Mucosa of rectum (tissue), 2 donors: Measurements from ENCODE around the gene CALN1.

ENCODE experiments used
- H3K27ac ChIP-seq, 2 donors: one replicate each; pipeline ENCODE4 v1.7.0; 2013; ENCODE audit warnings: inconsistent platforms in 2 of 2, low read depth in 2 of 2, low read length in 2 of 2
- H3K27me3 ChIP-seq, 2 donors: one replicate each; pipeline ENCODE4 v1.7.0; 2013; ENCODE audit warnings: low read length in 2 of 2; ENCODE audit not compliant: control insufficient read depth in 2 of 2, insufficient read depth in 2 of 2
- H3K36me3 ChIP-seq, 2 donors: one replicate each; pipeline ENCODE4 v1.7.0; 2013; ENCODE audit warnings: low read length in 2 of 2; ENCODE audit not compliant: control insufficient read depth in 2 of 2, insufficient read depth in 2 of 2
- H3K4me1 ChIP-seq, 2 donors: one replicate each; pipeline ENCODE4 v1.7.0; 2013; ENCODE audit warnings: low read length in 2 of 2, mild to moderate bottlenecking in 1 of 2; ENCODE audit not compliant: control insufficient read depth in 2 of 2, insufficient read depth in 2 of 2
- H3K4me3 ChIP-seq, 2 donors: one replicate each; pipeline ENCODE4 v1.7.0; 2013; ENCODE audit warnings: low read length in 2 of 2
- H3K9ac ChIP-seq, 2 donors: one replicate each; pipeline ENCODE4 v1.7.0; 2013; ENCODE audit warnings: low read length in 2 of 2, low read depth in 1 of 2, mild to moderate bottlenecking in 1 of 2
- H3K9me3 ChIP-seq, 2 donors: one replicate each; pipeline ENCODE4 v1.7.0; 2013; ENCODE audit warnings: low read length in 2 of 2; ENCODE audit not compliant: control insufficient read depth in 2 of 2
- donor health status: healthy.
- donor health status: Normal muscosa, but diverticular disease.

The CALN1 gene

DNA sequence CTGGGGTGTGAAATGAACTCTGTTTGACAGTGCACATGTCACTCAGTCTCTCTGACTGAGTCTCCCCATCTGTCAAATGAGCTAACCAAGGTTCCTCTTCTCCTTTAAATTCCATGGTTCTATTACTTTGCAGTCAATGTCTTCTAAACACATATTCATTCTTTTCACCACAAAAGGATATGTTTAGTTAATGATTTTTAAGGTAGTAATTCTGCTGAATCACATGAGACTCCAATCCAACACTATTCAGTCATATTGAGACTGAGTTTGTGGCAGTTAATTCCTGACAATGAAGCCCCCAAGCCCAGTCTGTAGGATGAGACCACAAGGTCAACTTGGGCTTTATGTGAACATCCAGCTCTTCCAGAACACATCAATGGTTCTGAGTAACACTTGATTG lies 85.3 kb downstream of the CALN1 start:
- no peaks in the 10 kb centered on the region for H3K9me3 ChIP-seq

GRCh38 chr7:72326365-72326764 lies 85.8 kb downstream of the CALN1 start:
- Histone ChIP-seq H3K27ac (no peak overlapping the region), H3K4me1 (no peaks in the 10 kb centered on the region), H3K4me3 (no peak overlapping the region), H3K9me3 (no peaks in the 10 kb centered on the region), H3K9ac (no peak overlapping the region), H3K27me3 (no peaks in the 10 kb centered on the region), H3K36me3 (no peaks in the 10 kb centered on the region)

More for the DNA sequence above, 85.3 kb downstream of the CALN1 start:
- no peak overlapping the region for H3K4me3 ChIP-seq
- no peaks in the 10 kb centered on the region for H3K36me3 ChIP-seq
- H3K27ac ChIP-seq = no peak overlapping the region
- no peak overlapping the region for H3K9ac ChIP-seq
- no peaks in the 10 kb centered on the region for H3K27me3 ChIP-seq
- H3K4me1 ChIP-seq = no peaks in the 10 kb centered on the region

- Histone ChIP-seq H3K9ac (no peak overlapping the region), H3K27ac (no peak overlapping the region), H3K4me1 (no peaks in the 10 kb centered on the region), H3K9me3 (no peaks in the 10 kb centered on the region), H3K36me3 (no peaks in the 10 kb centered on the region), H3K4me3 (no peak overlapping the region), H3K27me3 (no peaks in the 10 kb centered on the region)
These were observed 86.6 kb downstream of the CALN1 start for GRCh38 chr7:72325561-72325960.

- Histone ChIP-seq H3K27ac (no peak overlapping the region), H3K9me3 (no peaks in the 10 kb centered on the region), H3K36me3 (no peaks in the 10 kb centered on the region), H3K4me3 (no peak overlapping the region), H3K9ac (no peak overlapping the region), H3K4me1 (no peaks in the 10 kb centered on the region), H3K27me3 (no peaks in the 10 kb centered on the region)
These were observed 90.5 kb downstream of the CALN1 start for GRCh38 chr7:72321637-72322036.

- Histone ChIP-seq H3K27me3 (no peaks in the 10 kb centered on the region), H3K36me3 (no peaks in the 10 kb centered on the region), H3K9ac (no peak overlapping the region), H3K9me3 (no peaks in the 10 kb centered on the region), H3K4me1 (no peaks in the 10 kb centered on the region), H3K4me3 (no peak overlapping the region), H3K27ac (no peak overlapping the region)
These were observed 91.1 kb downstream of the CALN1 start for GRCh38 chr7:72321081-72321480.

- no peaks in the 10 kb centered on the region for H3K36me3 ChIP-seq
- no peaks in the 10 kb centered on the region for H3K27me3 ChIP-seq
- no peaks in the 10 kb centered on the region for H3K4me1 ChIP-seq
- no peaks in the 10 kb centered on the region for H3K9me3 ChIP-seq
- no peak overlapping the region for H3K9ac ChIP-seq
- H3K4me3 ChIP-seq = no peak overlapping the region
- no peak overlapping the region for H3K27ac ChIP-seq
These were observed 94.8 kb downstream of the CALN1 start for GRCh38 chr7:72317341-72317740.

- Histone ChIP-seq H3K9me3 (no peaks in the 10 kb centered on the region), H3K9ac (no peak overlapping the region), H3K27me3 (no peaks in the 10 kb centered on the region), H3K4me3 (no peak overlapping the region), H3K4me1 (no peaks in the 10 kb centered on the region), H3K27ac (no peak overlapping the region), H3K36me3 (no peaks in the 10 kb centered on the region)
These were observed 96.0 kb downstream of the CALN1 start for GRCh38 chr7:72316148-72316547.

DNA sequence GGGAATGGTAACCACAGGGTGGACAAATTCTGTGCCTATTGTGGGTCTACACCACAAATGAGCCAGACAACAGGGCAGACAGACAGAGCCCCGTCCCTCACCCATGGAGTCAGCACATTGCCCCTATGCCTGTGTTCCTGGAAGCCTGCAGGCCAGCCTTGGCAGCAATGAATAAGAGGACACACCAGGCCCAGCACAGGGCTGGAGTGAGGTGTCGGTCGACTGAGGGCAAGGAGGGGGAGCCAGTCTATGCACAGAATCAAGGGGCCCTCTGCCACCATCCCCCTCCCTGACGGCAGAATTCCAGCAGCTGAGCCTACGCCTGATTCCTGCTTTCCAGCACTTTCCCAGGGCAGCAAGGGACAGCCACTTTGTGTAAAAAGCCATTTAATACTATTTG lies 98.2 kb downstream of the CALN1 start:
- Histone ChIP-seq H3K27me3 (no peaks in the 10 kb centered on the region), H3K36me3 (no peaks in the 10 kb centered on the region)

GRCh38 chr7:72310301-72310700 lies 101.8 kb downstream of the CALN1 start:
- Histone ChIP-seq H3K9me3 (no peaks in the 10 kb centered on the region), H3K27me3 (no peaks in the 10 kb centered on the region), H3K9ac (no peak overlapping the region), H3K36me3 (no peaks in the 10 kb centered on the region), H3K4me1 (no peaks in the 10 kb centered on the region), H3K4me3 (no peak overlapping the region), H3K27ac (no peak overlapping the region)

More for the DNA sequence above, 98.2 kb downstream of the CALN1 start:
- Histone ChIP-seq H3K9ac (no peak overlapping the region), H3K4me1 (no peaks in the 10 kb centered on the region), H3K9me3 (no peaks in the 10 kb centered on the region), H3K4me3 (no peak overlapping the region), H3K27ac (no peak overlapping the region)

DNA sequence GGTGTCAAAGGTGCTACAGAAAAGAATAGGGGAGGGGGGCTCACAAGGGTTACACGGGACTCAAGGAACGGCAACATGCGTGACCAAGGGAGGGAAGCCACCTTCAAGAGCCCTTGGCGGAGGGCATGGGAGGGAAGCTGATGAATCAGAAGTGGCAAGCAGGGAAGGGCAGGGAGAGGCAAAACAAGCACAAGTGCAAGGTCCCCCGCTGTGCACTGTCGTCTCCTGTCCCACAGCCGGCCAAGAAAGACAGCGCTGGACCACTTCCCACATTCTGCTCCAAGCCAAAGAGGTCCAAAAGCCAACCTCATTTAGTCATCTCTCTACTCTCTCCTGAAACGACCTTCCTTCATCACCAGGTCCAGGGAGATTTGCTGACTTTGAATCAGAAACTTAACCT lies 102.7 kb downstream of the CALN1 start:
- Histone ChIP-seq H3K27me3 (no peaks in the 10 kb centered on the region), H3K36me3 (no peaks in the 10 kb centered on the region), H3K9me3 (no peaks in the 10 kb centered on the region), H3K27ac (no peak overlapping the region), H3K4me1 (no peaks in the 10 kb centered on the region), H3K9ac (no peak overlapping the region), H3K4me3 (no peak overlapping the region)

GRCh38 chr7:72308986-72309385 lies 103.2 kb downstream of the CALN1 start:
- Histone ChIP-seq H3K4me1 (no peaks in the 10 kb centered on the region), H3K4me3 (no peak overlapping the region), H3K27me3 (no peaks in the 10 kb centered on the region), H3K36me3 (no peaks in the 10 kb centered on the region), H3K9me3 (no peaks in the 10 kb centered on the region), H3K27ac (no peak overlapping the region), H3K9ac (no peak overlapping the region)
